NCI-H69 (cell line): ENCODE data around the gene ZNF304.

Experiments
- DNase-seq: peaks from one replicate; lab custom pipeline; 2025; lab: John Stamatoyannopoulos, UW

Gene ZNF304

GRCh38 chr19:57350877-57351805, at the start of gene ZNF304:
TSS of gene ZNF304 (plus strand) at chr19:57351271. CDS start at chr19:57351665, 394 bp downstream.
- DNase-seq = peak; percentile 98

GRCh38 chr19:57302020-57302465, 49.0 kb upstream of the ZNF304 start:
- peak; percentile 61 for DNase-seq

- DNase-seq = no peak
Measured at GRCh38 chr19:57302727-57303401, 48.2 kb upstream of the ZNF304 start.

GRCh38 chr19:57305056-57305455, 46.0 kb upstream of the ZNF304 start:
- DNase-seq = no peak

GRCh38 chr19:57308514-57308913, 42.6 kb upstream of the ZNF304 start:
- no peak for DNase-seq

- no peak for DNase-seq
Measured at GRCh38 chr19:57310792-57311191, 40.3 kb upstream of the ZNF304 start.

GRCh38 chr19:57314146-57314545, 36.9 kb upstream of the ZNF304 start:
- peak; percentile 38 for DNase-seq

GRCh38 chr19:57317503-57317902, 33.6 kb upstream of the ZNF304 start:
- DNase-seq = no peak

- DNase-seq = peak; percentile 30
Measured at GRCh38 chr19:57319869-57320179, 31.2 kb upstream of the ZNF304 start.

- peak; percentile 99 for DNase-seq
Measured at GRCh38 chr19:57320180-57321084, 30.6 kb upstream of the ZNF304 start, which contains the start of gene ZNF543. TSS of gene ZNF543 (plus strand) at chr19:57320472. CDS start at chr19:57320854, 382 bp downstream.

- peak; percentile 41 for DNase-seq
Measured at GRCh38 chr19:57321116-57321515, 30.0 kb upstream of the ZNF304 start.

GRCh38 chr19:57321751-57322150, 29.3 kb upstream of the ZNF304 start:
- no peak for DNase-seq

- DNase-seq = no peak
Measured at GRCh38 chr19:57324992-57325391, 26.1 kb upstream of the ZNF304 start.

- no peak for DNase-seq
Measured at GRCh38 chr19:57327993-57328392, 23.1 kb upstream of the ZNF304 start.

- peak; percentile 11 for DNase-seq
Measured at GRCh38 chr19:57334191-57334590, 16.9 kb upstream of the ZNF304 start.

- no peak for DNase-seq
Measured at GRCh38 chr19:57338877-57339276, 12.2 kb upstream of the ZNF304 start.

GRCh38 chr19:57342582-57342981, 8.5 kb upstream of the ZNF304 start:
- no peak for DNase-seq

GRCh38 chr19:57348136-57348535, 2.9 kb upstream of the ZNF304 start:
- no peak for DNase-seq

GRCh38 chr19:57351867-57352266, 796 bp downstream of the ZNF304 start:
- DNase-seq = peak; percentile 25

GRCh38 chr19:57355916-57356315, 4.8 kb downstream of the ZNF304 start:
- no peak for DNase-seq

GRCh38 chr19:57357406-57357805, 6.3 kb downstream of the ZNF304 start:
- no peak for DNase-seq

- DNase-seq = no peak
Measured at GRCh38 chr19:57359300-57359699, 8.2 kb downstream of the ZNF304 start.
